HG02870 (cell line): Measurements from ENCODE around the gene ARMCX6.
"Not testable (repeated sequence)": the region's sequence is repeated elsewhere in the genome, so short reads cannot be mapped to it uniquely, and the experiment has no call there.

ENCODE experiments used
- ATAC-seq: cut with Tn5 transposase; IDR thresholded peaks from one replicate; pipeline ENCODE4 v1.9.1; 2021; ENCODE audit warnings: mild to moderate bottlenecking, moderate library complexity; ENCODE audit not compliant: unreplicated experiment

ARMCX6 gene

GRCh38 chrX:101617211-101618191 lies at the start of gene ARMCX6:
Gene ARMCX6, minus strand, starts transcription at chrX:101618000. Its CDS starts 1,380 bp downstream, at chrX:101616620.
- peak; percentile 85 for ATAC-seq

DNA sequence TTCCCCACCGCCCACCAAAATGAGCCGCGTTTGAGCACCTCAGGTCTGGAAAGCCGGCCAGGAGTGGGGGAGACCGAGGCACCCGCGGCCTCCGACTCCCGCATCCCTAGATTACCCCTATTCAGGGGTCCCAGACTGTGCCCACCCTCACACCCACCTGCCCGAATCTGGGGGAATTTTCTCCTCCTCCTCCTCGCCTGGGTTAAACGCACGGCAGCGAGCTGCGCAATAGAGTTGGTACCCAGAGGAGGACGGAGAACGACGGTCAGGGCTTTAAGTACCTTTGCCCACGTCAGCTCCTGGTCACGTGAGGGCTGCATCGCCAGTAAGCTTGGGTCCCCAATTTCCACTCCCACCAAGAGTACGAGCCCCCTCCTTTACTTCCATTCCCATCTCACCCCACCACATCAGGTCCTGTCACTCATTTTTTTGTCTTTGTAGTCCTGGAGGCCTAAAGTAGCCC lies 41.8 kb upstream of the ARMCX6 start, which contains the start of gene ARMCX2:
ARMCX2 (minus strand) TSS at position 250 of the 463 bp plus-strand sequence. CDS start 2,262 bp downstream, outside the sequence.
- no peak for ATAC-seq

DNA sequence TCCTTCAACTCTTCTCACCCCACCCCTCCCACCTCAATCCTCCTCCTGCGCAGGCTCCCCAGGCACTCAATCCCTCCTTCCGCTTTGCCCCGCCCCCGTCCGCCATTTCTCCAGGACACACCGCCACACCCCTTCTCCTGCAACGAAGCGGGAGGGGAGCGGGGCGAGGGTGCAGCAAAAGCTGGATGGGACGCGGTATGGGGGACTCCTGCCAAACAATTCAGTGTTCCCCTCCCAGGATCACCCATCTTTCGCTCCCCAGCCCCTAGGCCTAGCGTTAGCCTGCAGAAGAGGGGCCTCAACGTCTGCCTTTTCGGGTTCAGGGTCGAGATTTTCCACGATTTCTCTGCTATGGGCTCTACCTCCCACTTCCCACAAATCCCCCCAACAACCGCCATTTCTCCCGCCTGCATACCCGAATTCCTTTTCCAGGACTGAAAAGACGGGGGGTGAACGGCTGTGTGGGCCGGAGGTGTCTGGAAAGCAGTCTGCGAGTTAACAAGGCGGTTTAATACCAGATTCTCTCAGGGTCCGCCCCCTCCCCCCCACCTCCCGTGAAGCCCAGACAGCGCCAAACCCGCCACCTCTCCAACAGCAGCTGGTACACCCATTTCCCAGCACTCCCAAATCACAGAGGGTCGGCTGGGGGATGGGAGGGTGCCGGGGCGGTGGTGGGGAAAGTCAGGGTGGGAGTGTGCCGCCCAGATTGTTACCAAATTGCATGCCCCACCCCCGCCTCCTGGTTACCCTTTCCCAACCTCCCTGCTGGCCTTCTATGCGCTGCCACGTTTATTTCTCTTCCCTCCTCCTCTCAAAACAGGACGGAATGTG lies 41.1 kb upstream of the ARMCX6 start:
- ATAC-seq, result peak; percentile 66

- ATAC-seq, result no peak
Measured at GRCh38 chrX:101657495-101657894, 39.7 kb upstream of the ARMCX6 start.

- ATAC-seq, result no peak
Measured at GRCh38 chrX:101656817-101657216, 39.0 kb upstream of the ARMCX6 start.

DNA sequence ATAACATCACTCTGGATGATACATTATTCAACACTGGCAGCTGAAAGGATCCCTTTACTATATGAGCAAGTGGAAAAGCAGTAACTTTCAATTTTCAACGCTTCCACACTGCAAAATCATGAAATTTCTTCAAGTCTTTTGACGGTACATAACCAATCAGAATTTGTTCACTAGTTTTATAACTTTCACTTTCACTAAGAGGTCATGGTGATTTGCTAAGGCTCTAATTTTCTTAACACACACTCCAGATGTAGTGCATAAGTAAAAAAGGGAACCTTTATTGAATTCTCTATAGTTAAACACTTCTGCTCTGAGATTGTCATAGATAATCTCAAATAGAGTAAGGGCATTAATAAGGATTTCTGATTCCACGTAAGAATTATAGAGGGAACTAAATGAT lies 37.7 kb upstream of the ARMCX6 start:
- no peak for ATAC-seq

DNA sequence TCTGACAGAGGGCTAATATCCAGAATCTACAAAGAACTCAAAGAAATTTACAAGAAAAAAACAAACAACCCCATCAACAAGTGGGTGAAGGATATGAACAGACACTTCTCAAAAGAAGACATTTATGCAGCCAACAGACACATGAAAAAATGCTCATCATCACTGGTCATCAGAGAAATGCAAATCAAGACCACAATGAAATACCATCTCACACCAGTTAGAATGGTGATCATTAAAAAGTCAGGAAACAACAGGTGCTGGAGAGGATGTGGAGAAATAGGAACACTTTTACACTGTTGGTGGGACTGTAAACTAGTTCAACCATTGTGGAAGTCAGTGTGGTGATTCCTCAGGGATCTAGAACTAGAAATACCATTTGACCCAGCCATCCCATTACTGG lies 29.9 kb upstream of the ARMCX6 start:
- ATAC-seq, result not testable (repeated sequence)

DNA sequence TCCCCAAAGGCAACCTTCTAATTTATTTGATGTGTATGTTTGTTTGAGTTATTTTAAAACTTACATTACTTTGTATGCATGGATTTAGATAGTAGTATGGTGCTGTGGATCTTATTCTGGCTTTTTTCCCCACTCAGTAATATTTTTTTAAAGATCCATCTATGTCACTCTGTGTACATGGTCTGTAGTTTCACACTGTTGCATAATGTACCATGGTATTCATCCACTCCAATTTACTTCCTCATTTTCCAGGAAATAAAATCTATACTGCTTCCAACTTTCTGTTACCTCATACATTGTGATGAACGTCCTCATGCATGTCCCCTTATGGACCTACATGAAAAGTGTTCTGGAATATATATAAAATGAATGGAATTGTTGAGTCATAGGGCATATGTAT lies 24.3 kb upstream of the ARMCX6 start:
- ATAC-seq, result no peak

DNA sequence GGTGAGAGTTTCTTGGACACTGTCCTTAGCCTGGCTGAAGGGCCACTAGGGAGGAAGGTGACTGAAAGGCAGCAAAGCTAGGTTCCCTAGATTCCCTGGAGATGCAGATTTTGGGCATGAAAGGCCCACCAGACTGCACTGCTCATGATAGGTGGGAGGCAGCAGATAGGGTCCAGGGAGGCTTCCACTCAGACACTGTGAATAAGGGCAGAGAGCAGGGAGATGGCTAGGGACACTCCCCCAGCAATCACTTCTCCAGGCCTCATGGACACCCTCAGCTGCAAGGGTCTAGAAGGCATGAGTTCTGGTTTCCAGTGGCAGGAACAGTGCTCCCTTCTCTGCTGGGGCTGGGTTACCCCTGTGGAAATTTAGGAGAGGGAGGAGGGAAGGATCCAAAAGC lies 21.8 kb upstream of the ARMCX6 start:
- no peak for ATAC-seq

DNA sequence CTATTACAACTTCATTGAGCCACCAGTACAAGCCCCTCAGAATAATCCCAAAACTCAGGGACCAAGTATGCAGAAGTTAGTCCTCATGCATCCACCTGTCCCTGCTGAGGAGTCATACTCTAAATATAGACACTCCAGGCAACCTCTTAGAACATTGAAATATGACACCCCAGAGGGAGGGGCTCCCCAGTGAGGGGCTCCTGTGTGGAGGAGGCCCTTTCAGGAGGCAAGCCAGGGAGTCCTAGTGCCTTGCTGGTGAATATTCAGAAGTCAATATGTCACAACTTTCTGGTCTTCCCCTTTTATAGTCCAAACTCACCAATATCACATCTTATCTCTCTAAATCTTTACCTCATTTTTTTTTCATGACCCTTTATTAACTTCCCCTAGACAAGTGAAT lies 1.6 kb upstream of the ARMCX6 start:
- peak; percentile 32 for ATAC-seq

DNA sequence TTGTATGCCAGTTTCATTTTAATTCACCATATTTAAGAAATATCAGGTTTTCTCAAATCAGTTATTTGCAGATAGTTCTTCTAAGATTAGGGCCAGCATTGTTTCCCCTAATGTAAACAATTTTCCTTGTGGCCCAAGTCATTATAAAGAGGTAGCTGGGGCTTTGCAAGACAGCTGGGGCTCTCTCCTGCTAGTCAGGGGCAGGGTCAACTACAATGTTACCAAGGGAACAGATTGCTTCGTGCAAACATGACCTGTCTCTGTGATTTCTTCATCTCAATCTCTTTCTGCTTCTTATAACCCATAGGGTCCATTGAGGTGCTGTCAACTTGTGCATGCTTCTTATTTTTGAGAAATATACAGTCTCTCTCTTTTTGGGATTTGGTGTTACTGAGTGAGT lies 12.1 kb downstream of the ARMCX6 start:
- ATAC-seq, result no peak

DNA sequence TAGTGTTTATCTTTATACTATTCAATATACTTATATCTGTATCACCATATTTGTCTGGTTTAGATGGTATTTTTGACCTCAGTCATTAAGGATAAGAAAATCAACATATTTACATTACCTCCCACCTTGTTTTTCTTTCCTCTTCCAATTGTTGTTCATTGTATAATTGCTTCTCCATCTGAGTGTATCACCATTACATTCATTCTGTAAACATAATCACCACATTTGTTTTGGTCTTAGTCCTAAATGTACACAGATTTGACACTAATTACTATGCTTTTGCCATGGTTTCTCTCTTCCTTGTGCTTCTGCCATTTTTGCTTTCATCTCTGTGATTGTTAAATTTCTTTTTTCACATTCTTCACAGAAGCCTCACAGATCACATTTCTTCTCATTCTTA lies 12.7 kb downstream of the ARMCX6 start:
- no peak for ATAC-seq

- ATAC-seq, result no peak
Measured at GRCh38 chrX:101602077-101602476, 15.7 kb downstream of the ARMCX6 start.

GRCh38 chrX:101599592-101599991 lies 18.2 kb downstream of the ARMCX6 start:
- ATAC-seq, result not testable (repeated sequence)

DNA sequence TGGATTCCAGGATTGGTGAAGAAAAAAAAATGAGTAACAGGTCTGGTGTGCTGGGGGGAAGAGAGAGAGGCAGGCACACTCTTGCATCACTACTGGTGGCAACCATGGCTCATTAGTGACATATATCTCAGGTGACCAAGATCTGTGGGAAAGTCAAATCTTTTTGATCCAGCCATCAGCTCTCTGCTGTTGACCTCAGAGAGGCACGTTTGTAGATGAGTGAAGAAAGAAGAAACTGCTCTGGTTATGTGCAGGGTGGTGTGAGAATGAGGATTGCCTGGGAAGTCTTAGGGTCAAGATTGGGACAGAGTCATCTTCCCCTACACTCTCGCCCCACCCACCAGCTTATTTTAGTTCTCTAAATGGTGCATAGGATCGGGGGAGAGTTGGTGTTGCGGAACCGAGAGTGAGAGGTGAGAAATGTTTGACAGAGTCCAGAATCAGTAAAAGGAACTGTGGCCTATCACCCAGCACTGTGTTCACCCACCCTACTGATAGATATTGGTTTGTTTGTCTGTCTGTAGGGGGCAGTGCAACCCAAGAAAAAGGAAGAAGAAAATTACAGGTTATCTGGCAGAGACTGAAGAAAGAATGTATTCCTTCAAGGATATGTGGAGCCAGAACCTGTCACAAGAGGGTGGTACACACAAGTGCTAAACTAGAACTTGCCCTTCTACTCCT lies 21.9 kb downstream of the ARMCX6 start:
- peak; percentile 97 for ATAC-seq
